ENCODE data around the gene TNFAIP8L2. TPM values are rescaled to one million over a fixed set of nuclear protein-coding genes. Genes with fewer than 3 reads are reported as not detected.

Gene TNFAIP8L2
- total RNA-seq, 4 donors from 2014 or later = 1.1 to 3.1 (median 1.4) TPM; not detected in 1

GRCh38 chr1:151171190-151171589, 14.7 kb downstream of the TNFAIP8L2 start:
- H3K27me3 ChIP-seq = no peaks in the 10 kb centered on the region
- peaks cover 63 to 76% of the 10 kb centered on the region in 2 donors for H3K4me1 ChIP-seq
- DNase-seq (peak in 1 of 2 donors; percentile 7), ATAC-seq (no peak)
- no peaks in the 10 kb centered on the region for H3K9me3 ChIP-seq
- intact Hi-C loops (cut with DNase I; ENCODE audit: low total_unique reads) (no loop called here), in situ Hi-C loops (cut with MboI; ENCODE audit: low sequenced_read_pairs in 4 of 4) (no loop called here)
- peaks cover 0 to 24% of the 10 kb centered on the region in 2 donors for H3K36me3 ChIP-seq
- H3K27ac ChIP-seq = peak overlapping the region; percentile 91 to 99 (median 92)
- peak overlapping the region in 1 of 4 donors; percentile 10 for H3K4me3 ChIP-seq
- TF ChIP-seq POLR2A (IDR thresholded peaks at IDR 0.05) = no peak
- TF ChIP-seq, protein P1, sequence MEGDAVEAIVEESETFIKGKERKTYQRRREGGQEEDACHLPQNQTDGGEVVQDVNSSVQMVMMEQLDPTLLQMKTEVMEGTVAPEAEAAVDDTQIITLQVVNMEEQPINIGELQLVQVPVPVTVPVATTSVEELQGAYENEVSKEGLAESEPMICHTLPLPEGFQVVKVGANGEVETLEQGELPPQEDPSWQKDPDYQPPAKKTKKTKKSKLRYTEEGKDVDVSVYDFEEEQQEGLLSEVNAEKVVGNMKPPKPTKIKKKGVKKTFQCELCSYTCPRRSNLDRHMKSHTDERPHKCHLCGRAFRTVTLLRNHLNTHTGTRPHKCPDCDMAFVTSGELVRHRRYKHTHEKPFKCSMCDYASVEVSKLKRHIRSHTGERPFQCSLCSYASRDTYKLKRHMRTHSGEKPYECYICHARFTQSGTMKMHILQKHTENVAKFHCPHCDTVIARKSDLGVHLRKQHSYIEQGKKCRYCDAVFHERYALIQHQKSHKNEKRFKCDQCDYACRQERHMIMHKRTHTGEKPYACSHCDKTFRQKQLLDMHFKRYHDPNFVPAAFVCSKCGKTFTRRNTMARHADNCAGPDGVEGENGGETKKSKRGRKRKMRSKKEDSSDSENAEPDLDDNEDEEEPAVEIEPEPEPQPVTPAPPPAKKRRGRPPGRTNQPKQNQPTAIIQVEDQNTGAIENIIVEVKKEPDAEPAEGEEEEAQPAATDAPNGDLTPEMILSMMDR (IDR thresholded peaks at IDR 0.05 in 4 of 5, conservative IDR thresholded peaks at IDR 0.05 in 1 of 5) = no peak

DNA sequence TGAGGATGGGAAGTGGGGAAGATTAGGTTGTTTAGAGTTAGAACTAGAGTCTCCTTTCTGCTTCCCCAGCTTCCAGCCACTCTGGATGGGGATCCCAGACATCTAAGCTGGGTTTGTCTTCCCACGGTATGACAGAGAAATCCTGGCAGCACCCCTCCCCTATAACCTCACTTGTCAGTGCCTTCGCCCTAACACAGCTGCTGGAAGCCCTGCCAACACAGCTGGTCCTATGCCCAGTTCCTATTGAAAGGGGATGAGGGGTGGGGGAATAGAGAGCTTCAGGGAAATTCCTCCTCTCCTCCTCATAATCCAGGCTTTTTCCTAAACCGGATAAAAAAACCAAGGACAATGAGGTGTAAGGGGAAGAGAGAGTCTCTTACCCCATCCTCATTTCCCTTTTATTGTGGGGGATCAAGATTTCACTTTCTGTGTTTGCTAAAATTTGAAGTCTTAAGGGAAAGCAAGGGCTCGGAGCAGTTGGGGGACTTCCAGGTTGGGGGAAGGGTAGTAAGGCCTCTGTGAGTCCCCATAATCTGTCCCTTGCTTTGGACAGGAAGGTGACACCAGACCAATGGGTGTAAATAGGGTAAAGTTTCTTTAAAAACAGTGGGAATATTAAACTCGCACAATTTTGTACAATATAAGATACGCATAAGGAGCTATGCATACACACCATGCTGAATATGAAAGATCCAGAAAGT, 18.7 kb downstream of the TNFAIP8L2 start:
- Histone ChIP-seq H3K4me3 (peak overlapping the region; percentile 43 to 60 (median 50)), H3K9me3 (no peaks in the 10 kb centered on the region), H3K36me3 (peaks cover 0 to 55% of the 10 kb centered on the region in 2 donors), H3K4me1 (peaks cover 35 to 48% of the 10 kb centered on the region in 2 donors), H3K27me3 (no peaks in the 10 kb centered on the region), H3K27ac (peak overlapping the region; percentile 91 to 99 (median 92))
- peak in 1 of 2 donors; percentile 83 for DNase-seq
- TF ChIP-seq, protein P1 (IDR thresholded peaks at IDR 0.05 in 4 of 5, conservative IDR thresholded peaks at IDR 0.05 in 1 of 5) = no peak
- no peak for TF ChIP-seq POLR2A (IDR thresholded peaks at IDR 0.05)
- in situ Hi-C loops (cut with MboI; ENCODE audit: low sequenced_read_pairs in 4 of 4) (no loop called here), intact Hi-C loops (cut with DNase I; ENCODE audit: low total_unique reads) (no loop called here)
- ATAC-seq = peak; percentile 52 to 61

- H3K4me3 ChIP-seq = peak within 1 kb of the TSS; percentile 43 to 60 (median 50)
- peak within 1 kb of the TSS; percentile 91 to 99 (median 92) for H3K27ac ChIP-seq
- no peaks in the 10 kb centered on the region for H3K9me3 ChIP-seq
- intact Hi-C loops (cut with DNase I; ENCODE audit: low total_unique reads) = no loop called here
- H3K4me1 ChIP-seq = peaks cover 28 to 41% of the 10 kb centered on the region in 2 donors
- peak; percentile 44 to 91 for DNase-seq
- peaks cover 0 to 55% of the 10 kb centered on the region in 2 donors for H3K36me3 ChIP-seq
- in situ Hi-C loops (cut with MboI; ENCODE audit: low sequenced_read_pairs in 4 of 4) = no loop called here
- peak; percentile 66 to 75 for ATAC-seq
- no peaks in the 10 kb centered on the region for H3K27me3 ChIP-seq
- TF ChIP-seq, protein P1 (IDR thresholded peaks at IDR 0.05 in 4 of 5, conservative IDR thresholded peaks at IDR 0.05 in 1 of 5) = peak; percentile 65 to 86 (median 79)
- TF ChIP-seq POLR2A (IDR thresholded peaks at IDR 0.05) = peak; percentile 46 to 87
These were observed 19.4 kb downstream of the TNFAIP8L2 start, which contains the start of gene TMOD4 for GRCh38 chr1:151175863-151176262. TMOD4 (minus strand) TSS chr1:151175981; CDS start chr1:151174875, 1,106 bp downstream.

GRCh38 chr1:151176514-151177045, 20.1 kb downstream of the TNFAIP8L2 start:
- peaks cover 21 to 34% of the 10 kb centered on the region in 2 donors for H3K4me1 ChIP-seq

More at GRCh38 chr1:151176514-151177045, 20.1 kb downstream of the TNFAIP8L2 start:
- peak overlapping the region; percentile 91 to 99 (median 92) for H3K27ac ChIP-seq
- ATAC-seq = no peak
- DNase-seq = no peak
- peaks cover 0 to 56% of the 10 kb centered on the region in 2 donors for H3K36me3 ChIP-seq
- in situ Hi-C loops (cut with MboI; ENCODE audit: low sequenced_read_pairs in 4 of 4) (no loop called here), intact Hi-C loops (cut with DNase I; ENCODE audit: low total_unique reads) (no loop called here)
- no peak for TF ChIP-seq POLR2A (IDR thresholded peaks at IDR 0.05)
- TF ChIP-seq, protein P1 (IDR thresholded peaks at IDR 0.05 in 4 of 5, conservative IDR thresholded peaks at IDR 0.05 in 1 of 5) = no peak
- H3K4me3 ChIP-seq = no peak overlapping the region
- no peaks in the 10 kb centered on the region for H3K27me3 ChIP-seq
- no peaks in the 10 kb centered on the region for H3K9me3 ChIP-seq

Data from gastrocnemius medialis (tissue), 4 donors.